ENCODE results near the gene NTM. TPM values are rescaled to one million over a fixed set of nuclear protein-coding genes. Genes with fewer than 3 reads are reported as not detected.

NTM gene
- total RNA-seq, 4 donors from 2014 or later = 1.4 to 5.7 TPM; not detected in 2

DNA sequence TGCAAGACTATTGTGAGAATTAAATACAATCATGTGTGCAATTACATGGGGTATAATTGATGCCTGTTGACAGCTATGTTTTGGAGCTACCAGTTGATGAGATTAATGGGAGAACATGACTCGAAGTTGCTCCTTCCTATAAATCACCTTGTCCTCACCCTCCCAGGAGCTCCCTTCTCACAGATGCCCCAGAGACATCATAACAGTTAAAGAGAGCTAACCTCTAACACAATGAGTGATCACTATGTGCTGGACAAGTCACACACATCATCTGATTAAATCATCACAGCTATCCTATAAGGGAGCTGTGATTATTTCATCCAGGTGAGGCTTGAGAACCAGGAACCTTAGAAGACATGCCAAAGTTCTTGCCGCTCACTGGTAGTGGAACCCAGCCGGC lies 394.2 kb downstream of the NTM start:
- TF ChIP-seq, protein P1, sequence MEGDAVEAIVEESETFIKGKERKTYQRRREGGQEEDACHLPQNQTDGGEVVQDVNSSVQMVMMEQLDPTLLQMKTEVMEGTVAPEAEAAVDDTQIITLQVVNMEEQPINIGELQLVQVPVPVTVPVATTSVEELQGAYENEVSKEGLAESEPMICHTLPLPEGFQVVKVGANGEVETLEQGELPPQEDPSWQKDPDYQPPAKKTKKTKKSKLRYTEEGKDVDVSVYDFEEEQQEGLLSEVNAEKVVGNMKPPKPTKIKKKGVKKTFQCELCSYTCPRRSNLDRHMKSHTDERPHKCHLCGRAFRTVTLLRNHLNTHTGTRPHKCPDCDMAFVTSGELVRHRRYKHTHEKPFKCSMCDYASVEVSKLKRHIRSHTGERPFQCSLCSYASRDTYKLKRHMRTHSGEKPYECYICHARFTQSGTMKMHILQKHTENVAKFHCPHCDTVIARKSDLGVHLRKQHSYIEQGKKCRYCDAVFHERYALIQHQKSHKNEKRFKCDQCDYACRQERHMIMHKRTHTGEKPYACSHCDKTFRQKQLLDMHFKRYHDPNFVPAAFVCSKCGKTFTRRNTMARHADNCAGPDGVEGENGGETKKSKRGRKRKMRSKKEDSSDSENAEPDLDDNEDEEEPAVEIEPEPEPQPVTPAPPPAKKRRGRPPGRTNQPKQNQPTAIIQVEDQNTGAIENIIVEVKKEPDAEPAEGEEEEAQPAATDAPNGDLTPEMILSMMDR (IDR thresholded peaks at IDR 0.05) = no peak
- TF ChIP-seq POLR2A (IDR thresholded peaks at IDR 0.05) = no peak
- H3K36me3 ChIP-seq = no peaks in the 10 kb centered on the region
- no peak for DNase-seq

GRCh38 chr11:131766637-131767036 lies 396.2 kb downstream of the NTM start:
- TF ChIP-seq POLR2A (IDR thresholded peaks at IDR 0.05) = no peak
- TF ChIP-seq, protein P1 (IDR thresholded peaks at IDR 0.05) = no peak
- H3K4me3 ChIP-seq = no peak overlapping the region
- no peak overlapping the region for H3K27ac ChIP-seq
- DNase-seq = no peak
- H3K9me3 ChIP-seq = no peaks in the 10 kb centered on the region
- intact Hi-C loops (cut with DNase I; ENCODE audit: low total_unique reads) = no loop called here
- no peaks in the 10 kb centered on the region for H3K4me1 ChIP-seq
- no peaks in the 10 kb centered on the region for H3K27me3 ChIP-seq
- no peaks in the 10 kb centered on the region for H3K36me3 ChIP-seq

More for the DNA sequence above, 394.2 kb downstream of the NTM start:
- H3K27ac ChIP-seq = no peak overlapping the region
- no peaks in the 10 kb centered on the region for H3K9me3 ChIP-seq
- intact Hi-C loops (cut with DNase I; ENCODE audit: low total_unique reads) = no loop called here
- H3K4me3 ChIP-seq = no peak overlapping the region
- no peaks in the 10 kb centered on the region for H3K4me1 ChIP-seq
- no peaks in the 10 kb centered on the region for H3K27me3 ChIP-seq

- Histone ChIP-seq H3K36me3 (no peaks in the 10 kb centered on the region), H3K27me3 (no peaks in the 10 kb centered on the region), H3K4me3 (no peak overlapping the region), H3K9me3 (no peaks in the 10 kb centered on the region), H3K4me1 (no peaks in the 10 kb centered on the region), H3K27ac (no peak overlapping the region)
- no peak for DNase-seq
- intact Hi-C loops (cut with DNase I; ENCODE audit: low total_unique reads) = no loop called here
- TF ChIP-seq, protein P1 (IDR thresholded peaks at IDR 0.05) = no peak
- TF ChIP-seq POLR2A (IDR thresholded peaks at IDR 0.05) = no peak
Observed at GRCh38 chr11:131767421-131767820, 397.0 kb downstream of the NTM start.

GRCh38 chr11:131770801-131771200 lies 400.4 kb downstream of the NTM start:
- Histone ChIP-seq H3K4me1 (no peaks in the 10 kb centered on the region), H3K27ac (no peak overlapping the region), H3K27me3 (no peaks in the 10 kb centered on the region), H3K36me3 (no peaks in the 10 kb centered on the region), H3K9me3 (no peaks in the 10 kb centered on the region), H3K4me3 (no peak overlapping the region)
- intact Hi-C loops (cut with DNase I; ENCODE audit: low total_unique reads) = no loop called here
- TF ChIP-seq POLR2A (IDR thresholded peaks at IDR 0.05) = no peak
- TF ChIP-seq, protein P1 (IDR thresholded peaks at IDR 0.05) = no peak
- no peak for DNase-seq

DNA sequence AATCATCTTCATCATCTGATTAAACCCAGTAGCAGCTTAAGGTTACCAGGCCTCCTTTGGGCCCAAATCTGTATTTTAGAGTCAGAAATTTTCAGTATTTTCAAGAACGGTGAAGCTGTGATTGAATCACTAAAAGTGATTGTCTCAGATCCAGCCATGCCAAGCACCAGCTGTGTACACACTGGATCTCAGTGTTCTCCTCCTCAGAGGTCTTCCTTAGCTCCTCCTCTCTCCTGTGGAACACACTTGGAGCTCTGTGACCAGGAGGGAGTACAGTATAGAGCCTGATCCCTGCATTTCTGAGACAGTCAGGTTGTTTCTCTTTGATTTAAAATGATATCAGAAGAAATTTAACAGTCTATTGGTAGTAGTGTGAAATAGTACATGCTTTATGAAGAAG lies 401.1 kb downstream of the NTM start:
- no peak for DNase-seq
- H3K9me3 ChIP-seq = no peaks in the 10 kb centered on the region
- H3K36me3 ChIP-seq = no peaks in the 10 kb centered on the region
- H3K27ac ChIP-seq = no peak overlapping the region
- no peak for TF ChIP-seq POLR2A (IDR thresholded peaks at IDR 0.05)
- TF ChIP-seq, protein P1 (IDR thresholded peaks at IDR 0.05) = no peak
- H3K4me3 ChIP-seq = no peak overlapping the region
- intact Hi-C loops (cut with DNase I; ENCODE audit: low total_unique reads) = no loop called here
- no peaks in the 10 kb centered on the region for H3K4me1 ChIP-seq
- H3K27me3 ChIP-seq = no peaks in the 10 kb centered on the region

Data from uterus (tissue), 4 donors.